Raji (cell line): ENCODE results near the gene SUPT7L.
A peak's percentile ranks its signal among the peaks of the same experiment; 100 is the strongest.

Source experiments
- POLR2A ChIP-seq: IDR thresholded peaks from 2 replicates; pipeline ENCODE4 v1.6.1; 2011; ENCODE audit warnings: low read depth, low read length, control low read depth; ENCODE audit not compliant: insufficient read depth

SUPT7L gene, protein sequence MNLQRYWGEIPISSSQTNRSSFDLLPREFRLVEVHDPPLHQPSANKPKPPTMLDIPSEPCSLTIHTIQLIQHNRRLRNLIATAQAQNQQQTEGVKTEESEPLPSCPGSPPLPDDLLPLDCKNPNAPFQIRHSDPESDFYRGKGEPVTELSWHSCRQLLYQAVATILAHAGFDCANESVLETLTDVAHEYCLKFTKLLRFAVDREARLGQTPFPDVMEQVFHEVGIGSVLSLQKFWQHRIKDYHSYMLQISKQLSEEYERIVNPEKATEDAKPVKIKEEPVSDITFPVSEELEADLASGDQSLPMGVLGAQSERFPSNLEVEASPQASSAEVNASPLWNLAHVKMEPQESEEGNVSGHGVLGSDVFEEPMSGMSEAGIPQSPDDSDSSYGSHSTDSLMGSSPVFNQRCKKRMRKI

GRCh38 chr2:27663285-27664153, at the start of gene SUPT7L, which contains the start of gene SLC4A1AP:
TSS of gene SUPT7L (minus strand) at chr2:27663614. CDS start at chr2:27662192, 1,422 bp downstream.
TSS of gene SLC4A1AP (plus strand) at chr2:27663889. CDS start at chr2:27663915, 26 bp downstream.
- peak; percentile 82 for TF ChIP-seq POLR2A

GRCh38 chr2:27713201-27713600, 49.8 kb upstream of the SUPT7L start:
- no peak for TF ChIP-seq POLR2A

DNA sequence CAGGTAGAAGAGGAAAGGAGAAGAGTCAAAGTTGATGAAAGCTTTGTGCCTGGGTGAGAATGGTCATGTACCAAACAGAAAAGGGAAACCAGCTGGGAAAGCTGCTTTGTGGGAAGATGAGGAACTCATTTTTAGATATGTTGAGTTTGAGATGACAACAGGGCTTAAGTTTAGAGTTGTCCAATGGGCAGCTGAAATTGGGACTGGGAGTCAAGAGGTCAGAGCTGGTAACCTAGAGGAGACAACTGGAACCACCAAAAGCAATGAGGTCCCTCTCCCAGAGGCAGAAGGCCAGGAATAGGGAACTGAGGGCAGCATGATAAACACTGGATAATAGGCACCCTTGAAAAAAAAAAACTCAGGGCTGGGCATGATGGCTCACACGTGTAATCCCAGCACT, 49.1 kb upstream of the SUPT7L start:
- TF ChIP-seq POLR2A, result no peak

DNA sequence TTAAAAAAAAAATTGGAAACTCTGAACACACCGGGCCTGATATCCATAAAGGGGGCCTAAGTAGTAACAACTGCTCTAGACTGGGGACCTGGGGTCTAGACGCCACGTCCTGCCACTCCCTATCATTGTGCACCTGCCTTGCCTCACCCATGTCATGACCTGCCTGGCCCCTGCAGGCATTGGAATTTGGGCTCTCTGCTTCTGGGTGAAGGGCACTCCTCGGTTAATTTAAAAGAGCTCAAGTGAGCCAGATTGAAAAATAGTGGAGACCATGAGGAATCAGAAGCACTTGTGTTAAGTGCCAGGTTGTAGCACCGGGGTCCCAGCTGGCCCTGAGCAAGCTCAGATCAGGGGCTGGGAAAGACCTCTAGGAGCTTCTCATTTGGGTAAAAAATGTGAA, 48.4 kb upstream of the SUPT7L start:
- no peak for TF ChIP-seq POLR2A

- TF ChIP-seq POLR2A, result no peak
Measured at GRCh38 chr2:27710640-27711430, 47.4 kb upstream of the SUPT7L start.

DNA sequence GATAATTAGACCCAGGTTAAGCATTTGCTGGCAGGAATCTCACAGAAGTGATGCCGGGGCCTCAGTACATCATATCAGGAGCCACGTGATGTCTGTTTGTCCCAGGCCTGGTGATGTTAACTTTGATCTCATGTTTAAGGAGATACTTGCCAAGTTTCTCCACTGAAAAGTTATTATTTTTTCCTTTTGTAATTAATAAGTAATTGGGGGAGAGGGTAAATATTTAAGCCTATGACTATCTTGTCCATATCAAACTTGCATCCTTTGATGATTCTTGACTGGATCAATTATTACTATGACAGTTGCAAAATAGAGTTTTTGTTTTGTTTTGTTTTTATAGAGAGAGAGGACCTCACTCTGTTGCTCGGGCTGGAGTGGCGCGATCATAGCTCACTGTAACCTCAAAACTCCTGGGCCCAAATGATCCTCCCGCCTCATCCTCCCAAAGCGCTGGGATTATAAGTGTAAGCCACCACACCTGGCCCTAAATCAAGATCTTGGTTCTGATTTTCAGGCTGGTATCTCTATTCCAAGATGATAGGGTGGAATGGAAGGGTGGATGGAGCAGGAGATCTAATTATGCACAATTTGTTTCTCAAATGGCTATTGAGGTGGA, 46.7 kb upstream of the SUPT7L start:
- TF ChIP-seq POLR2A, result no peak

GRCh38 chr2:27709326-27709725, 45.9 kb upstream of the SUPT7L start:
- TF ChIP-seq POLR2A, result no peak

DNA sequence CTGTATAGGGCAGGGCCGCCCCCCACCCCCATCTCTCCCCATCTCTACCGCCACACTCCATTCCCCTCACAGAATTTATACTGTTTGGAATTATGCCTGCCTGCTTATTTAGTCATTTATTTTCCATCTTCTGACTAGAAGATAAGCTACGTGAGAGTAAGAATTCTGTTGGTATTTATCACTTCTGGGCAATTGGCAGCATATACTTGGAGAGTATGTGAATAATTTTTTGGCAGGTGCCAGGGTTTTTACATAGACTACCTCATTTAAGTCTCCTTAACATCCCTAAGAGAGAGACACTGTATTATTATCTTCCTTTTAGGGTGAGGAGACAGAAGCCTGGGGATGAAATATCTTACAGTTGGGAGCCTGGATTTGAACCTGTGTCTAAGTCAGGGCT, 45.3 kb upstream of the SUPT7L start:
- TF ChIP-seq POLR2A, result no peak

DNA sequence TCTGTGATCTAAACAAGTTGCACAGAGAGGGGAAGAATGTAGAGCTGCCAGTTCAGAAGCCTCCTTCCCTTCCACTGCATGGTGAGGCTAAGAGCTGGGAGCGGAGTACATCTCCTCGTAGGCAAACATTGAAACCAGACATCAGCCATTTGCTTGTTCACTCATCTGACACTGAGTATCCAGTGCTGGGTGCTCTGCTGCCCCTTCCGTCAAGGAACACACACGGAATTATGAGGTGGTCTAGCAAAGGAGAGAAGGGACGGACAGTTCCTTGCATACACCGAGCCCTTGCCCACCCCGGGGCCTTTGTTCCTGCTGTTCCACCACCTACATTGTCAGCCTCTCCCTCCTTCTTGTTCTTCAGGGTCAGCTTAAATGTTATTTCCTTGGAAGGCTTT, 44.8 kb upstream of the SUPT7L start:
- TF ChIP-seq POLR2A, result no peak

GRCh38 chr2:27707462-27708256, 44.2 kb upstream of the SUPT7L start:
- no peak for TF ChIP-seq POLR2A

- no peak for TF ChIP-seq POLR2A
Measured at GRCh38 chr2:27705851-27706622, 42.6 kb upstream of the SUPT7L start.

GRCh38 chr2:27704342-27704876, 41.0 kb upstream of the SUPT7L start:
- TF ChIP-seq POLR2A, result no peak
